Measurements from ENCODE around the gene TMEM200C.

DNA sequence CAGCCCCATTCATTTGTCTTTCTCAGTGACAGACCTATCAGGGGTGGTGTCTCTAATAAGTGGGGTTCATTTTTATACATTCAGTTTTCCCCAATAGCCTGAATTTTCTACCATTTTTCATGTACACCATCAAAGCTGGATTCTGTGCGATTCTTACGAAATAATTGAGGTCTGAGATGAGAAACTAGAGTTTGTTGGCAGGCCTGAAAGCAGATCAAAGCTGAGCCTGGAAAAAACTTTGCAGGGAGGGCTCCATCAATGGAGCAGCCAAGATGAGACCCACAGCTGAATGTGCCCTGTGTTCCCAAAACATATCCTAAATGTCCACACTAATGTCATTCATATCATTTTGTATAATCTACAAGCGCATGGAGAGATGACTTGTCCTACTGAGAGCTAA, 4.5 kb upstream of the TMEM200C start:
- no peak for TF ChIP-seq PTBP1 (IDR thresholded peaks at IDR 0.05; ENCODE audit: low read depth, low read length)
- TF ChIP-seq, protein P1, sequence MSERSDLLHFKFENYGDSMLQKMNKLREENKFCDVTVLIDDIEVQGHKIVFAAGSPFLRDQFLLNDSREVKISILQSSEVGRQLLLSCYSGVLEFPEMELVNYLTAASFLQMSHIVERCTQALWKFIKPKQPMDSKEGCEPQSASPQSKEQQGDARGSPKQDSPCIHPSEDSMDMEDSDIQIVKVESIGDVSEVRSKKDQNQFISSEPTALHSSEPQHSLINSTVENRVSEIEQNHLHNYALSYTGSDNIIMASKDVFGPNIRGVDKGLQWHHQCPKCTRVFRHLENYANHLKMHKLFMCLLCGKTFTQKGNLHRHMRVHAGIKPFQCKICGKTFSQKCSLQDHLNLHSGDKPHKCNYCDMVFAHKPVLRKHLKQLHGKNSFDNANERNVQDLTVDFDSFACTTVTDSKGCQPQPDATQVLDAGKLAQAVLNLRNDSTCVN (CRISPR knock-in tag; IDR thresholded peaks at IDR 0.05): no peak
- no peak for TF ChIP-seq ZFX (CRISPR knock-in tag; IDR thresholded peaks at IDR 0.05)
- TF ChIP-seq ZNF79 (CRISPR knock-in tag; IDR thresholded peaks at IDR 0.05; ENCODE audit: low read depth): no peak
- TF ChIP-seq ZNF146 (CRISPR knock-in tag; IDR thresholded peaks at IDR 0.05; ENCODE audit: unreplicated experiment): no peak
- TF ChIP-seq POLR2AphosphoS5 (IDR thresholded peaks at IDR 0.05; ENCODE audit: control insufficient read depth, insufficient read depth, low read depth, low read length): no peak
- no peak for TF ChIP-seq YY1 (IDR thresholded peaks at IDR 0.05; ENCODE audit: borderline replicate concordance in 1 of 3, control insufficient read depth in 1 of 3, extremely low read depth in 1 of 3, insufficient read depth in 3 of 3, insufficient read length in 1 of 3, insufficient replicate concordance in 2 of 3, low read depth in 1 of 3, low read length in 2 of 3)
- TF ChIP-seq SNRNP70 (optimal IDR thresholded peaks at IDR 0.05; ENCODE audit: low read depth, low read length): no peak
- no peak for TF ChIP-seq SIN3B (IDR thresholded peaks at IDR 0.05; ENCODE audit: low read depth)
- no peak for TF ChIP-seq AFF4 (CRISPR knock-in tag; IDR thresholded peaks at IDR 0.05)
- TF ChIP-seq KLF1 (tag; IDR thresholded peaks at IDR 0.05): no peak
